Peyer's patch (tissue), 4 donors: ENCODE measurements around the gene FRYL. TPM values are rescaled to one million over a fixed set of nuclear protein-coding genes. Genes with fewer than 3 reads are reported as not detected.
A peak's percentile ranks its signal among the peaks of the same experiment; 100 is the strongest.
"Not testable (repeated sequence)": the region's sequence is repeated elsewhere in the genome, so short reads cannot be mapped to it uniquely, and the experiment has no call there.

Source experiments
- DNase-seq, 3 donors: peaks; one replicate each; pipeline ENCODE4 v3.0.0-alpha.2; 2017 to 2019
- H3K27ac ChIP-seq, 4 donors: fragments of 200-600 bp; sonication (generic); one replicate each; pipeline ENCODE4 v1.5.1; 2016 to 2019
- H3K27me3 ChIP-seq, 2 donors: fragments of 200-600 bp; sonication (generic); one replicate each; pipeline ENCODE4 v1.5.1; 2019
- H3K36me3 ChIP-seq, 3 donors: fragments of 200-600 bp; sonication (generic); one replicate each; pipeline ENCODE4 v1.5.1; 2016 to 2019
- H3K4me1 ChIP-seq, 4 donors: fragments of 200-600 bp; sonication (generic); one replicate each; pipeline ENCODE4 v1.5.1; 2016 to 2019
- H3K4me3 ChIP-seq, 4 donors: fragments of 200-600 bp; sonication (generic); 1 replicate in 3 of 4; 2 replicates in 1 of 4; pipeline ENCODE4 v1.5.1; 2016 to 2019; ENCODE audit warnings: mild to moderate bottlenecking in 1 of 4
- H3K9me3 ChIP-seq, 4 donors: fragments of 200-600 bp; sonication (generic); one replicate each; pipeline ENCODE4 v1.5.1; 2016 to 2019; ENCODE audit warnings: mild to moderate bottlenecking in 1 of 4
- CTCF ChIP-seq, 6 experiments: fragments of 450-650 bp in 4 of 6; fragments of 200-600 bp in 2 of 6; sonication (generic) in 1 of 6; IDR thresholded peaks; one replicate each; pipeline ENCODE4 v1.5.1; 2017 to 2019; ENCODE audit warnings: antibody characterized with exemption in 6 of 6, mild to moderate bottlenecking in 3 of 6, moderate library complexity in 1 of 6
- POLR2A ChIP-seq, 2 donors: fragments of 450-650 bp; IDR thresholded peaks; one replicate each; pipeline ENCODE4 v1.5.1; 2017; ENCODE audit warnings: antibody characterized with exemption in 2 of 2, mild to moderate bottlenecking in 2 of 2, moderate library complexity in 2 of 2
- total RNA-seq, 4 donors: library from RNA; depleted of rRNA; stranded (reverse); fragments of >200 nt; gene quantifications; one replicate each; pipeline ENCODE4 v1.1.0, GENCODE V29; 2016

The FRYL gene
- total RNA-seq = 100 to 1,000 TPM; 220 to 253 (median 241) TPM

DNA sequence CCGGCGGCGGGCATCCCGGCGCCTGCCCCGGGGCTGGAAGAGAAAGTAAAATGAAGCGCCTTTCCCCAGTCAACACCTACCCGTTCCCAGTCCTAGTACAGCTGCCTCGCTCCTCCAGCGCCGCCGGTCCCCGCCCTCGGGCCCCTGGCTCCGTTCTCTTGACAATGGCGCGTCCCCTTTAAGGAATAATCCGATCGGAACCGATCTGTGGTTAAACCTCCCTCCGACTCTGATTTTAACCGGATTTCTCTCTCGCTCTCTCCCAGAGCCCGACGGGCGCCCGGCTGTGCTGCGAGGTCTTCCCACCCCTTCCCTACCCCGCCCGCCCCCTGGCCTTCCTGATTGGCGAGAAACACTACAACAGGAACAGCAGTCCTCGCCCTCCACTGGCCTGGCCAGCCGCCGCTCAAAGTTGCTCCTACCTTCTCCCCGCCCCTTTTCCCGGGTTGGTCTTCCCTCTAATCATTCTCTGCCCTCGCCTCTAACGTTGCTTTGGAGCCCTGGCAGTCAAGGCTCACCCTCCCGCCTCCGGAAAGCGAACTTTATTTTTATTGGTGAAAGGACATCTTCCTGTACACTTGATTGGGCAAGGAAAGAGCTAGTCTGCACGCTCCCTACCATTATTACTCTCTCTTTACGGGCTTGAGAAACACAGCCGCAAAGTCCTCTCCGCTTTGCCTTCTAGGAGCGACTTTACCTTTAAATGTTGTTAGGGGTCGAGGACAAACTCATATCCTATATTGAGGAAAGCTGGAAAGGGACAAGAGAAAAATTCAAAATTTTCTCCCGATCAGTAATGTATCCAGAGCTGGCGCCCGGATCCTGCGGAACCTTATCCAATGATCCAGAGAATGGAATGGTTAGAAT is at the start of gene FRYL:
FRYL (minus strand) TSS at position 282 of the 867 bp plus-strand sequence. CDS start 145,869 bp downstream, outside the sequence.
- Histone ChIP-seq H3K27ac (peak within 1 kb of the TSS; percentile 94 to 98 (median 96)), H3K36me3 (no peaks in the 10 kb centered on the region), H3K4me3 (peak within 1 kb of the TSS; percentile 85 to 99 (median 87)), H3K9me3 (no peaks in the 10 kb centered on the region), H3K4me1 (peaks cover 0 to 30% (median 3%) of the 10 kb centered on the region in 4 donors), H3K27me3 (no peaks in the 10 kb centered on the region)
- peak; percentile 98 to 100 (median 99) for DNase-seq
- TF ChIP-seq CTCF (IDR thresholded peaks at IDR 0.05) = no peak
- TF ChIP-seq POLR2A (IDR thresholded peaks at IDR 0.05) = peak; percentile 22 to 79

DNA sequence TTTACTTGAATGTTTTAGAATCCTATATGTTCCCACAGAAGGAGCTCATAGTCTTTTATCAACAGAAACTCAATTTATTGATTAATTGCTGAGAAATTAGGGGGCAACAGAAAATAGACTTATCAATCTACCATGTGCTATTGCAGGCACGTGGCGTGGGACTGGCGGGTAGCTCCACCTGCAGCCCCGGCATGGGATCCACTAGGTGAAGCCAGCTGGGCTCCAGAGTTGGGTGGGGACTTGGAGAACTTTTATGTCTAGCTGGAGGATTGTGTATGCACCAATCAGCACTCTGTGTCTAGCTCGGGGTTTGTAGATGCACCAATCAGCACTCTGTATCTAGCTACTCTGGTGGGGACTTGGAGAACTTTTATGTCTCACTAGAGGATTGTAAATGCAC is 47.5 kb upstream of the FRYL start:
- Histone ChIP-seq H3K9me3 (no peaks in the 10 kb centered on the region), H3K4me1 (peaks cover 0 to 9% (median 2%) of the 10 kb centered on the region in 4 donors), H3K27ac (no peak overlapping the region), H3K4me3 (no peak overlapping the region), H3K36me3 (no peaks in the 10 kb centered on the region), H3K27me3 (no peaks in the 10 kb centered on the region)
- no peak for DNase-seq
- TF ChIP-seq CTCF (IDR thresholded peaks at IDR 0.05) = no peak
- no peak for TF ChIP-seq POLR2A (IDR thresholded peaks at IDR 0.05)

DNA sequence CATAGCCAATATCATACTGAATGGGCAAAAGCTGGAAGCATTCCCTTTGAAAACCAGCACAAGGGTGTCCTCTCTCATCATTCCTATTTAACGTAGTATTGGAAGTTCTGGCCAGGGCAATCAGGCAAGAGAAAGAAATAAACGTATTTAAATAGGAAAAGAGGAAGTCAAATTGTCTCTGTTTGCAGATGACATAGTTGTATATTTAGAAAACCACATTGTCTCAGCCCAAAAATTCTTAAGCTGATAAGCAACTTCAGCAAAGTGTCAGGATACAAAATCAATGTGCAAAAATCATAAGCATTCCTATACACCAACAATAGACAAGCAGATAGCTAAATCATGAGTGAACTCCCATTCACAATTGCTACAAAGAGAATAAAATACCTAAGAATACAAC is 41.4 kb upstream of the FRYL start:
- not testable (repeated sequence) for H3K9me3 ChIP-seq, DNase-seq, H3K27ac ChIP-seq, H3K4me1 ChIP-seq, H3K36me3 ChIP-seq, H3K4me3 ChIP-seq, H3K27me3 ChIP-seq

GRCh38 chr4:48816971-48817370 is 36.9 kb upstream of the FRYL start:
- no peak overlapping the region for H3K4me3 ChIP-seq
- H3K27ac ChIP-seq = no peak overlapping the region
- no peak for DNase-seq
- H3K27me3 ChIP-seq = no peaks in the 10 kb centered on the region
- H3K9me3 ChIP-seq = no peaks in the 10 kb centered on the region
- H3K4me1 ChIP-seq = no peaks in the 10 kb centered on the region
- TF ChIP-seq CTCF (IDR thresholded peaks at IDR 0.05) = no peak
- no peak for TF ChIP-seq POLR2A (IDR thresholded peaks at IDR 0.05)
- no peaks in the 10 kb centered on the region for H3K36me3 ChIP-seq

DNA sequence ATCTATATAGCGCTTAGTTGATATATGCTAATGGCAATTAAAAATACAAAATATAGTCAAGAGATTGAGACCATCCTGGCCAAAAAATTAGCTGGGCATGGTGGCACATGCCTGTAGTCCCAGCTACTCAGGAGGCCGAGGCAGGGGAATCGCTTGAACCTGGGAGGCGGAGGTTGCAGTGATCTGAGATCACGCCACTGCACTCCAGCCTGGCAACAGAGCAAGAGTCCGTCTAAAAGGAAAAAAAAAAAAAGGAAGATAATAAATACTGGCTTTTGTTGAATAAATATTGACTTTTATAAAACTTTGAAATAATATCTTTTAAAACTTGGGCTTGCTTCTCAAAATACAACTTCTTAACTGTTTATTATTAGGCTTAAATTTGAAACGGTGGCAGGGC is 36.2 kb upstream of the FRYL start:
- not testable (repeated sequence) for H3K4me3 ChIP-seq, H3K9me3 ChIP-seq, H3K36me3 ChIP-seq, H3K27me3 ChIP-seq, H3K27ac ChIP-seq, H3K4me1 ChIP-seq, DNase-seq

GRCh38 chr4:48815483-48815882 is 35.4 kb upstream of the FRYL start:
- no peaks in the 10 kb centered on the region for H3K4me1 ChIP-seq
- H3K27me3 ChIP-seq = no peaks in the 10 kb centered on the region
- no peak overlapping the region for H3K4me3 ChIP-seq
- no peaks in the 10 kb centered on the region for H3K36me3 ChIP-seq
- H3K27ac ChIP-seq = peak overlapping the region in 1 of 4 donors; percentile 11
- DNase-seq = no peak
- TF ChIP-seq CTCF (IDR thresholded peaks at IDR 0.05) = no peak
- TF ChIP-seq POLR2A (IDR thresholded peaks at IDR 0.05) = no peak
- no peaks in the 10 kb centered on the region for H3K9me3 ChIP-seq
